ENCODE measurements around the gene TPRN. TPM values are rescaled to one million over a fixed set of nuclear protein-coding genes. Genes with fewer than 3 reads are reported as not detected.

TPRN gene
- total RNA-seq, 2 donors from 2014 or later: 134 to 154 TPM

DNA sequence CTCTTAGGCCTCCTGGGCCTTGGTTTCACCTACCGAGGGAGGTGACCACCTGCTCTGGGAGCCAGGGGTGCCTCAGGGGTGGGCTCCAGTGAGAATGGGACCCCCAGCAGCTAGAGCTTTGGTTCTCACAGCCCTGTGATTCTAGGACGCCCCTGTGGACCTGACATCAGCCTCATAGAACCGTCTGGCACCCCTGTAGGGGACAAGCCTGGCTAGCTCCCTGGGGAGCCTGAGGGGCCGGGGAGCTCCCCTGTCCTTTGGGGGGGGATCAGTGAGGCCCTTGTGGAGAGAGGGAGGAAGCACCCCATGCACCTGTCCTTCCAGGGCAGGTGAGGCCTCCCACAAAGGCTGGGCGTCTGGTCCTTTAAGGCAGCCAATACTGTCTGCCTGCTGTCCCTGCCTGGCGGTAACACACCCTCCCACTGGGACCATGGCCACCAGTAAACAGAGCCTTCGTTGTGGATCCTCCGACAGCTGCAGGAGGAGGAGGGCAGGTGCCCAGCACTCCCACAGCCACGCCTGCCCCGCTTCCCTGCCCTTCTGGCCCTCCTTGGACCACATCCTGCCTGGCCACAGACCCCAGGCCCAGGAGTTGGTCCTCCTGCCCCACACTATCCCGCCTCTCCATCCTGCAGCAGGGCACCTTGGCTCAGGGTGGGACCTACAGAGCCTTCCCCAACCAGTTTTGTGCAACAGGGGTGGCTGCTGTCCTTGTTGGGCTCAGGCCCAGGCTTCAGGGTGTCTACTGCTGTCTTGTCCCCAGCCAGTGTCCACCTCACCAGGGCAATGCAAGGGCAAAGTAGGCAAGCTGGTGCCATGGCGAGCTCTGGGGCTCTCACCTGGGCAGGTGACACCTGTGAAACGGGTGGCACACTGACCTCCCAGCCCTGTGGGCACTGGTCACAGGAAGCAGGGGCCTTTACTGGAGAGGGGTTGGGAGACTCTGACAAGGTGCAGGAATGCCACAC is 37.5 kb upstream of the TPRN start:
- peak; percentile 71 to 78 for DNase-seq
- intact Hi-C loops (cut with DNase I, micrococcal nuclease): loop anchor here in 1 of 2 donors (10.0 kb wide), 1 partner anchor 123 kb away; the partner anchor contains the start of gene DPP7
- peak; percentile 42 for ATAC-seq

DNA sequence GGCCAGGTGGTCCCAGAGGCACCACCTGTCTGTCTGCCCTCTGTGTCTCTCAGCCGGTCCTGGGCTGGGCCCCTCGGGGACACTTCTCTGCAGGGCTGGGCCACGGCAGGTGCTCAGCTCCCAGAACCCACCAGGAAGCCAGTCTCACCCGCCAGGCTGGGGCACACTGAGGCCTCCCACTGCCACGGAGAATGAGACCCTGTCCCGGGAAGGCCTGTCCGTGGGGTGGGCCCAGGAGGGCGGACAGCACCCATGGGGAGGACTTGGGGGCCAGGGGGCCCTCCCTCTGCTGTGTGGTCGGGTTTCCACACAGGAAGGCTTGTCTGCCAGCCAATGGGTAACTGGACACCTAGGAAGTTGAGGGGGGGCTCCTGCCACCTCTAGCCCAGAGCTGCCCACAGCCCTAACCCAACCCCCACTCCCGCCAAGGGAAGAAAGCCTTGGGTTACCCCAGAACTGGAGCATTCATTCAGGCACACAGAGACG is 36.4 kb upstream of the TPRN start:
- ATAC-seq: no peak
- intact Hi-C loops (cut with DNase I, micrococcal nuclease): loop anchor here in 1 of 2 donors (10.0 kb wide), 1 partner anchor 122 kb away; the partner anchor contains the start of gene DPP7
- no peak for DNase-seq

GRCh38 chr9:137236238-137236935 is 35.8 kb upstream of the TPRN start:
- DNase-seq: peak; percentile 84 to 96
- intact Hi-C loops (cut with DNase I, micrococcal nuclease): loop anchor here in 1 of 2 donors (10.0 kb wide), 1 partner anchor 122 kb away; the partner anchor contains the start of gene DPP7

DNA sequence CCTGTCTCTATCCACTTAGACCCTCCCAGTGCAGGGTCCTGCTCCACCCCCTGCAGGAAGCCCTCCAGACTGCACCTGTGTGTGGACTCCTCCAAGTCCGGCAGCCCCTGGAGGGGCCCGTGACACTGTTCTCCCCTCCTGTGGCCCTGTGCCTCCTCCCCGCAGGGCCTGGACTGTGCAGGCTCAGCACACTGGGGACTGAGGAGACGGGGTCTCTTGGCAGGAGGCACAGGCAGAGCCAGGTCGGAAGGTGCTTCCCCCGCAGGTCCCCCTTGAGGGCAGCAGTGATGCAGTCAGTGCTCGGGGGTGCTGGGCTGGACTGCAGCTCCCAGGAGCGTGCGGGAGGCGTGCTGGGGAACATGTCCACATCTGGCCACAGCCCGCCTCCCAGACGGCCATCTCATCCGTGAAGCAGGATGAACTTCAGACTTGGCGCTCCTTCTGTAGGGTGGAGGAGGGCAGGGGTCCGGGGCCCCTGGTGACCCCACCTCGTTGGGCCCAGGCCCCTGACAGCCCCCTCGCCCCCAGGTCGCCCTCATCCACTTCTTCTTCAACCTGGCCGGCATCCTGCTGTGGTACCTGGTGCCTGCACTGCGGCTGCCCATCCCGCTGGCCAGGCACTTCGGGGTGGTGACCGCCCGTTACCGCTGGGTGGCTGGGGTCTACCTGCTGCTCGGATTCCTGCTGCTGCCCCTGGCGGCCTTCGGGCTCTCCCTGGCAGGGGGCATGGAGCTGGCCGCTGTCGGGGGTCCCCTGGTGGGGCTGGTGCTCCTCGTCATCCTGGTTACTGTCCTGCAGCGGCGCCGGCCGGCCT is 35.1 kb upstream of the TPRN start:
- DNase-seq: no peak
- intact Hi-C loops (cut with DNase I, micrococcal nuclease): loop anchor here in 1 of 2 donors (10.0 kb wide), 1 partner anchor 121 kb away; the partner anchor contains the start of gene DPP7

More at GRCh38 chr9:137236238-137236935, 35.8 kb upstream of the TPRN start:
- peak; percentile 38 for ATAC-seq

GRCh38 chr9:137234758-137235423 is 34.4 kb upstream of the TPRN start:
- ATAC-seq: no peak
- DNase-seq: no peak
- intact Hi-C loops (cut with DNase I, micrococcal nuclease): loop anchor here in 1 of 2 donors (10.0 kb wide), 1 partner anchor 120 kb away; the partner anchor contains the start of gene DPP7

More for the DNA sequence above, 35.1 kb upstream of the TPRN start:
- ATAC-seq: no peak

DNA sequence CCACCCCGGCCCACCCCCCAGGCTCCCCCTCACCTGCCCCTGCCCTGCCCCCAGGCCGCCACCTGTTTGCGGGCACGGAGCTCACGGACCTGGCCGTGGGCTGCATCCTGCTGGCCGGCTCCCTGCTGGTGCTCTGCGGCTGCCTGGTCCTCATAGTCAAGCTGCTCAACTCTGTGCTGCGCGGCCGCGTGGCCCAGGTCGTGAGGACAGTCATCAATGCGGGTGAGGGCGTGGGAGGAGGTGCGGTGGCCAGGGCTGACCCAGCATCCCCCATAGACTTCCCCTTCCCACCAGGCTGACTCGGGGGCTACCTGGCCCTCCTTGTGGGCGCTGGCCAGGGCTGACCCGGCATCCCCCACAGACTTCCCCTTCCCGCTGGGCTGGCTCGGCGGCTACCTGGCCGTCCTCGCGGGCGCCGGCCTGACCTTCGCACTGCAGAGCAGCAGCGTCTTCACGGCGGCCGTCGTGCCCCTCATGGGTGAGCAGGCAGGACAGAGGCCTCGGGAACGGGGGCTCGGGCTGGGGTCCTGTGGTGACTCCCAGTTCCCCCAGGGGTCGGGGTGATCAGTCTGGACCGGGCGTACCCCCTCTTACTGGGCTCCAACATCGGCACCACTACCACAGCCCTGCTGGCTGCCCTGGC is 33.6 kb upstream of the TPRN start:
- intact Hi-C loops (cut with DNase I, micrococcal nuclease): loop anchor here in 1 of 2 donors (10.0 kb wide), 1 partner anchor 119 kb away; the partner anchor contains the start of gene DPP7
- DNase-seq (no peak), ATAC-seq (no peak)

DNA sequence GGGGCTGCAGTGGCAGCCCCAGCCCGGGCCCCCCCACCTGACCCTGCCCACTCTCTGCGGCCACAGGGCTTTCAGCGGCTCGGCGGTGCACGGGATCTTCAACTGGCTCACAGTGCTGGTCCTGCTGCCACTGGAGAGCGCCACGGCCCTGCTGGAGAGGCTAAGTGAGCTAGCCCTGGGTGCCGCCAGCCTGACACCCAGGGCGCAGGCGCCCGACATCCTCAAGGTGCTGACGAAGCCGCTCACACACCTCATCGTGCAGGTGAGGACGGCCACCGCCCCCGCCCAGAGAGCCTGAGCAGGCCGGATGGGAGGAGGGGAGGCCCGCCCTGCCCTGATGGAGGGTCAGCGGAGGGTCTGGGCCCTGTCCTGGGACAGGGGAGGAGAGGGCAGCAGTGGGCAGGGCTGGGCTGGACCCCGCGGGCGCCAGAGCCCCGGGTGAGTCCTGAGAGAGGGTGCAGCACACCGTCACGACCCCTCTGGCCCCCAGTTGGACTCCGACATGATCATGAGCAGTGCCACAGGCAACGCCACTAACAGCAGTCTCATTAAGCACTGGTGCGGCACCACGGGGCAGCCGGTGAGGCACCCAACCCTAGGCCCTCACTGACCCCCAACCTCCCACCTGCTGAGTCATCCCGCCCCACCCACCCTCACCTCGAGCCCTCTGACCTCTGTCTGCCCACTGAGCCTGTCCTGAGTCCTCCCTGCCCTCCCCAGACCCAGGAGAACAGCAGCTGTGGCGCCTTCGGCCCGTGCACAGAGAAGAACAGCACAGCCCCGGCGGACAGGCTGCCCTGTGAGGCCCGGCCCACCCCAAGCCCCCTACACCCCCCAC is 32.8 kb upstream of the TPRN start:
- no peak for DNase-seq
- intact Hi-C loops (cut with DNase I, micrococcal nuclease): loop anchor here in 1 of 2 donors (10.0 kb wide), 1 partner anchor 119 kb away; the partner anchor contains the start of gene DPP7
- peak; percentile 12 for ATAC-seq

DNA sequence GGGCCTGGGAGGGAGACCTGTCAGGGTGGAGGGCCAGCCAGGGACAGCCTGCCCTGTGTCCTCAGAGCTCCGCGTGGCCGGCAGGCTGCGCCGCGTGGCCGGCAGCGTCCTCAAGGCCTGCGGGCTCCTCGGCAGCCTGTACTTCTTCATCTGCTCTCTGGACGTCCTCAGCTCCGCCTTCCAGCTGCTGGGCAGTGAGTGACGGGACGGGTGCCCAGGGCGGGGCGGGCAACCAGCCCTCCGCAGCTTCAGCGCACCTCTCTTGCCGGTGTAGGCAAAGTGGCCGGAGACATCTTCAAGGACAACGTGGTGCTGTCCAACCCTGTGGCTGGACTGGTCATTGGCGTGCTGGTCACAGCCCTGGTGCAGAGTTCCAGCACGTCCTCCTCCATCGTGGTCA is 32.0 kb upstream of the TPRN start:
- ATAC-seq (peak; percentile 42), DNase-seq (peak in 1 of 2 donors; percentile 58)
- intact Hi-C loops (cut with DNase I, micrococcal nuclease): loop anchor here in 1 of 2 donors (10.0 kb wide), 1 partner anchor 118 kb away; the partner anchor contains the start of gene DPP7

- ATAC-seq: no peak
- intact Hi-C loops (cut with DNase I, micrococcal nuclease): loop anchor here in 1 of 2 donors (10.0 kb wide), 1 partner anchor 117 kb away; the partner anchor contains the start of gene DPP7
- no peak for DNase-seq
These were observed 31.6 kb upstream of the TPRN start for GRCh38 chr9:137232101-137232500.

- DNase-seq (no peak), ATAC-seq (no peak)
- intact Hi-C loops (cut with DNase I, micrococcal nuclease): loop anchor here in 1 of 2 donors (10.0 kb wide), 1 partner anchor 117 kb away; the partner anchor contains the start of gene DPP7
These were observed 31.0 kb upstream of the TPRN start for GRCh38 chr9:137231372-137232039.

GRCh38 chr9:137230705-137231371 is 30.3 kb upstream of the TPRN start, which contains the start of gene SLC34A3:
Gene SLC34A3, plus strand, starts transcription at chr9:137230901. Its CDS starts 802 bp downstream, at chr9:137231703.
- intact Hi-C loops (cut with DNase I, micrococcal nuclease): loop anchor here in 1 of 2 donors (10.0 kb wide), 1 partner anchor 116 kb away; the partner anchor contains the start of gene DPP7
- ATAC-seq: no peak
- no peak for DNase-seq

- ATAC-seq: peak; percentile 28
- intact Hi-C loops (cut with DNase I, micrococcal nuclease): loop anchor here (5.0 to 10.0 kb wide), 3 partner anchors 55 to 115 kb away; partner anchors contain the start of genes DPP7 (in 1 of the 2), LRRC26 (in 1 of the 2) and TMEM210 (in 1 of the 2)
- no peak for DNase-seq
These were observed 29.6 kb upstream of the TPRN start for GRCh38 chr9:137229903-137230704.

GRCh38 chr9:137228968-137229896 is 28.7 kb upstream of the TPRN start:
- intact Hi-C loops (cut with DNase I, micrococcal nuclease): loop anchor here (5.0 to 10.0 kb wide), 2 partner anchors 54 to 107 kb away; partner anchors contain the start of genes LRRC26 (in 1 of the 2) and TMEM210 (in 1 of the 2)
- DNase-seq (no peak), ATAC-seq (no peak)
